ENCODE results near the gene F10.
"Not testable (repeated sequence)": the region's sequence is repeated elsewhere in the genome, so short reads cannot be mapped to it uniquely, and the experiment has no call there.

F10 gene

GRCh38 chr13:113122550-113123225, at the start of gene F10:
Gene F10 (plus strand): TSS chr13:113122799. CDS start chr13:113122856, 57 bp downstream.
- no peak for DNase-seq

- no peak for DNase-seq
Observed at GRCh38 chr13:113073942-113074341, 48.7 kb upstream of the F10 start.

GRCh38 chr13:113074401-113074800, 48.2 kb upstream of the F10 start:
- DNase-seq: no peak

- DNase-seq: no peak
Observed at GRCh38 chr13:113074876-113075275, 47.7 kb upstream of the F10 start.

- DNase-seq: no peak
Observed at GRCh38 chr13:113075711-113076110, 46.9 kb upstream of the F10 start.

GRCh38 chr13:113076681-113077401, 45.8 kb upstream of the F10 start:
- no peak for DNase-seq

GRCh38 chr13:113077566-113077952, 45.0 kb upstream of the F10 start:
- DNase-seq: no peak

- no peak for DNase-seq
Observed at GRCh38 chr13:113077953-113078901, 44.4 kb upstream of the F10 start.

- no peak for DNase-seq
Observed at GRCh38 chr13:113078902-113079780, 43.5 kb upstream of the F10 start.

GRCh38 chr13:113079781-113080080, 42.9 kb upstream of the F10 start:
- DNase-seq: not testable (repeated sequence)

- no peak for DNase-seq
Observed at GRCh38 chr13:113080361-113080831, 42.2 kb upstream of the F10 start.

- DNase-seq: no peak
Observed at GRCh38 chr13:113080901-113081521, 41.6 kb upstream of the F10 start.

GRCh38 chr13:113082198-113083021, 40.2 kb upstream of the F10 start:
- no peak for DNase-seq

- no peak for DNase-seq
Observed at GRCh38 chr13:113083022-113083373, 39.6 kb upstream of the F10 start.

- DNase-seq: no peak
Observed at GRCh38 chr13:113083402-113084061, 39.1 kb upstream of the F10 start.

GRCh38 chr13:113084094-113084942, 38.3 kb upstream of the F10 start:
- no peak for DNase-seq

GRCh38 chr13:113084943-113085540, 37.6 kb upstream of the F10 start:
- no peak for DNase-seq

GRCh38 chr13:113086031-113086750, 36.4 kb upstream of the F10 start:
- DNase-seq: no peak

Measured in activated CD4-positive, alpha-beta T cell treated with anti-CD3 and anti-CD28 coated beads, Interleukin-2, amount 50 U/mL, for 4 hours (primary cell).